HFF-Myc (cell line): ENCODE results near the gene NSDHL.

Experiments used
- DNase-seq: peaks from one replicate; pipeline ENCODE4 v3.0.0-alpha.2; 2011; ENCODE audit warnings: low read depth; ENCODE audit errors: extremely low read depth
- H3K4me3 ChIP-seq: replicated peaks from 2 replicates; pipeline ENCODE4 v1.5.1; 2011; ENCODE audit warnings: low read depth, mild to moderate bottlenecking, control low read depth, low read length
- CTCF ChIP-seq: IDR thresholded peaks from 2 replicates; pipeline ENCODE4 v1.5.1; 2012; ENCODE audit warnings: mild to moderate bottlenecking, low read depth, low read length, control low read depth; ENCODE audit errors: missing control alignments

Gene NSDHL

GRCh38 chrX:152843852-152844251 is 13.0 kb downstream of the NSDHL start:
- no peak for DNase-seq
- no peak overlapping the region for H3K4me3 ChIP-seq
- no peak for TF ChIP-seq CTCF

GRCh38 chrX:152844256-152844655 is 13.4 kb downstream of the NSDHL start:
- DNase-seq: no peak
- no peak overlapping the region for H3K4me3 ChIP-seq
- TF ChIP-seq CTCF: no peak

GRCh38 chrX:152845618-152846240 is 14.9 kb downstream of the NSDHL start:
- DNase-seq: no peak
- no peak for TF ChIP-seq CTCF
- no peak overlapping the region for H3K4me3 ChIP-seq

DNA sequence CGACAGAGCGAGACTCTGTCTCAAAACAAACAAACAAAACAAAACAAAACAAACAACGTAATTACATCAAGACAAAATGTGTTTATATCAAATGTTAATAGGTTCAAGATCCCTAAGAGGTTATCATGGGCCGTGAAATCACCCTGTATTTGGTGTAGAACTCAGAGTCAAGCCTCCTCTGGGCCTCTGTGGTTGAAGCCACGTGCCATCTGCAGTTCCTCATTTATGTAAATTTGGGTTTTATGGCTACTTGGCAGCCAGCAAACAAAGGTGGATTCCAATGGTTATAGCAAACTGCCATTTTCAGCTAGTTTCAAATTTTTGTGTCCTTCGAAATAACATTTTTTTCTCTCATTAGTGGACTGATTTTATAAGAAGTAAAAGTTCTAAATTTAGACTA is 16.4 kb downstream of the NSDHL start:
- no peak for TF ChIP-seq CTCF
- no peak for DNase-seq
- H3K4me3 ChIP-seq: no peak overlapping the region

- H3K4me3 ChIP-seq: no peak overlapping the region
- no peak for DNase-seq
- TF ChIP-seq CTCF: no peak
These were observed 19.6 kb downstream of the NSDHL start for GRCh38 chrX:152850465-152850864.

DNA sequence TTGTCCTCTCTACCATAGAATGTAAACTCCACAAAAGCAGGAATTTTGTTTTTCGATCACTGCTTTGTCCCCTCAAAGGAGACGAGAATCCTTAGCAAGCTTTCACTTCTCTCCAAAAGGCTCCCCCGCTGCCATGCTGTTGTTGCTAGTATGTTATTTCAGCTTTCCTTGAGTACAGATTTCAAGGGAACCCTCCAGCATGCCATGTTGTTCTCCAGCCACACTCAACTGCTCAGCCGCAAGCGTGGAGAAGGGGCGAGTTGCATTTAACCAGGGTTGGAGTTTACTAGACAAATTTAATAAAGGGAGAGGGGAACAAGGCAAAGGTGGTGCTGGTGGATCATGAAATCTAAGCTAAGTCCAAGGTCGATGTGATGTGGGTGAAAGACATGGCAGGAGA is 23.1 kb downstream of the NSDHL start:
- H3K4me3 ChIP-seq: no peak overlapping the region
- TF ChIP-seq CTCF: no peak
- DNase-seq: no peak

DNA sequence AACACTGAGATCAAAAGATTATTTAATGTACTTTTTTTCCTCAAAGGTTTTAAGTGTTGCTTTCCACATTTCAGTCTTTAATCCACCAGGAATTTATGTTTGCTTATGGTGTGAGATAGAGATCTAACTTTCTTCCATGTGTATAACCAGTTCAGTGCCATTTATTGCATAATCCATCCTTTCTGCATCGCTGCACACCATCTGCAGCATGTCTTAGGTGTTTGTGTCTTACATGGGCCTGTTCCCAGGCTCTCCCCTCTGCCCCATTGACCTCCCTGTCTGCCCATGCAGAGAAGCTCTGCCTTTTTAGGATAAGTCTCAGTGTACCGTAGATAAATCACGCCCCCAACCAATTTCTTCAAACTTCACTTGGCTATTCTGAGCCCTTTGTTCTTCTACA is 30.3 kb downstream of the NSDHL start:
- DNase-seq: no peak
- no peak for TF ChIP-seq CTCF
- no peak overlapping the region for H3K4me3 ChIP-seq
